ENCODE measurements around the gene TRIM9. TPM values are rescaled to one million over a fixed set of nuclear protein-coding genes. Genes with fewer than 3 reads are reported as not detected.

Gene TRIM9
- total RNA-seq, 2 donors from 2014 or later: 0.44 to 1.3 TPM

DNA sequence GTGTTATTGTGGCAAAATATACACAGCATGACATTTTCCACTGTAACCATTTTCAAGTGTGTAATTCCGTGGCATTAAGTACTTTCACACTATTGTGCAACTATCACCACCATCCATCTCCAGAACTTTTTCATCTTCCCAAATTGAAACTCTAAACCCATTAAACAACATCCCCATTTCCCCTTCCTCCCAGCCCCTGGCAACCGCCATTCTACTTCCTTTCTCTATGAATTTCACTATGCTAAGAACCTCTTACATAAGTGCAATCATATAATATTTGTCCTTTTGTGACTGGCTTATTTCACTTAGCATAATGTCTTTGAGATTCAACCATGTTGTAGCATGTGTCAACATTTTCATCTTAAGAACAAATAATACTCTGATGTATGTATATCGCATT is 82.8 kb downstream of the TRIM9 start:
- no peak for DNase-seq (ENCODE audit: low spot score)
- H3K27ac ChIP-seq: no peak overlapping the region
- peaks cover 0 to 1% of the 10 kb centered on the region in 2 donors for H3K4me1 ChIP-seq
- no peak overlapping the region for H3K4me3 ChIP-seq
- H3K9me3 ChIP-seq: no peaks in the 10 kb centered on the region
- no peaks in the 10 kb centered on the region for H3K27me3 ChIP-seq
- no peaks in the 10 kb centered on the region for H3K36me3 ChIP-seq
- TF ChIP-seq, protein P1, sequence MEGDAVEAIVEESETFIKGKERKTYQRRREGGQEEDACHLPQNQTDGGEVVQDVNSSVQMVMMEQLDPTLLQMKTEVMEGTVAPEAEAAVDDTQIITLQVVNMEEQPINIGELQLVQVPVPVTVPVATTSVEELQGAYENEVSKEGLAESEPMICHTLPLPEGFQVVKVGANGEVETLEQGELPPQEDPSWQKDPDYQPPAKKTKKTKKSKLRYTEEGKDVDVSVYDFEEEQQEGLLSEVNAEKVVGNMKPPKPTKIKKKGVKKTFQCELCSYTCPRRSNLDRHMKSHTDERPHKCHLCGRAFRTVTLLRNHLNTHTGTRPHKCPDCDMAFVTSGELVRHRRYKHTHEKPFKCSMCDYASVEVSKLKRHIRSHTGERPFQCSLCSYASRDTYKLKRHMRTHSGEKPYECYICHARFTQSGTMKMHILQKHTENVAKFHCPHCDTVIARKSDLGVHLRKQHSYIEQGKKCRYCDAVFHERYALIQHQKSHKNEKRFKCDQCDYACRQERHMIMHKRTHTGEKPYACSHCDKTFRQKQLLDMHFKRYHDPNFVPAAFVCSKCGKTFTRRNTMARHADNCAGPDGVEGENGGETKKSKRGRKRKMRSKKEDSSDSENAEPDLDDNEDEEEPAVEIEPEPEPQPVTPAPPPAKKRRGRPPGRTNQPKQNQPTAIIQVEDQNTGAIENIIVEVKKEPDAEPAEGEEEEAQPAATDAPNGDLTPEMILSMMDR (IDR thresholded peaks at IDR 0.05): no peak

GRCh38 chr14:51008446-51008845 is 86.5 kb downstream of the TRIM9 start:
- H3K4me1 ChIP-seq: peaks cover 0 to 22% of the 10 kb centered on the region in 2 donors
- no peaks in the 10 kb centered on the region for H3K9me3 ChIP-seq
- no peaks in the 10 kb centered on the region for H3K36me3 ChIP-seq
- TF ChIP-seq, protein P1 (IDR thresholded peaks at IDR 0.05): no peak
- DNase-seq (ENCODE audit: low spot score): no peak
- H3K27me3 ChIP-seq: no peaks in the 10 kb centered on the region
- no peak overlapping the region for H3K27ac ChIP-seq
- no peak overlapping the region for H3K4me3 ChIP-seq

DNA sequence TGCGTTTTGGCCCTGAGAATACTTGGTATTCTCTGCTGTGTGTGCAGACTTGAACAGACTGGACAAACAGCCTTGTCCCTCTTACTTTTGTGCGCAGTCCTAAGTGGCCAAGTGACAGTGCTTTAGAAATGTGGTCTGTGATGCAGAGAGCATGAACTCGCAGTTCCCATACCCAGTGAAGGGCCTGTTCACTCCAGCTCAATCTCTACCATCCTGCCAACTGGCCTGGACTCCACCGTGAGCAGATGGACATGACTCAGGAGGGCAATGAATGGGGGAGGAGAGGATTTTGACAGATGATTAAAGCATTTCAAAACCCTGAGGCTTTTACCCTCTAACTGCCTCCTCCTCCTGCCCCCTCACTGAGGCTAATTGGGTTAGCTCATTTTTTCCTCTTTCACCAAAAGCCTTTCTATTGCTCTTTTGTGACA is 88.1 kb downstream of the TRIM9 start:
- H3K27ac ChIP-seq: peak overlapping the region; percentile 36 to 59
- H3K9me3 ChIP-seq: no peaks in the 10 kb centered on the region
- DNase-seq (ENCODE audit: low spot score): no peak
- TF ChIP-seq, protein P1 (IDR thresholded peaks at IDR 0.05): no peak
- H3K27me3 ChIP-seq: no peaks in the 10 kb centered on the region
- H3K4me1 ChIP-seq: peaks cover 0 to 22% of the 10 kb centered on the region in 2 donors
- H3K4me3 ChIP-seq: no peak overlapping the region
- H3K36me3 ChIP-seq: no peaks in the 10 kb centered on the region

GRCh38 chr14:51006324-51006723 is 88.6 kb downstream of the TRIM9 start:
- Histone ChIP-seq H3K9me3 (no peaks in the 10 kb centered on the region), H3K27ac (peak overlapping the region; percentile 36 to 59), H3K36me3 (no peaks in the 10 kb centered on the region), H3K27me3 (no peaks in the 10 kb centered on the region), H3K4me3 (no peak overlapping the region), H3K4me1 (peaks cover 0 to 22% of the 10 kb centered on the region in 2 donors)
- no peak for DNase-seq (ENCODE audit: low spot score)
- TF ChIP-seq, protein P1 (IDR thresholded peaks at IDR 0.05): no peak

DNA sequence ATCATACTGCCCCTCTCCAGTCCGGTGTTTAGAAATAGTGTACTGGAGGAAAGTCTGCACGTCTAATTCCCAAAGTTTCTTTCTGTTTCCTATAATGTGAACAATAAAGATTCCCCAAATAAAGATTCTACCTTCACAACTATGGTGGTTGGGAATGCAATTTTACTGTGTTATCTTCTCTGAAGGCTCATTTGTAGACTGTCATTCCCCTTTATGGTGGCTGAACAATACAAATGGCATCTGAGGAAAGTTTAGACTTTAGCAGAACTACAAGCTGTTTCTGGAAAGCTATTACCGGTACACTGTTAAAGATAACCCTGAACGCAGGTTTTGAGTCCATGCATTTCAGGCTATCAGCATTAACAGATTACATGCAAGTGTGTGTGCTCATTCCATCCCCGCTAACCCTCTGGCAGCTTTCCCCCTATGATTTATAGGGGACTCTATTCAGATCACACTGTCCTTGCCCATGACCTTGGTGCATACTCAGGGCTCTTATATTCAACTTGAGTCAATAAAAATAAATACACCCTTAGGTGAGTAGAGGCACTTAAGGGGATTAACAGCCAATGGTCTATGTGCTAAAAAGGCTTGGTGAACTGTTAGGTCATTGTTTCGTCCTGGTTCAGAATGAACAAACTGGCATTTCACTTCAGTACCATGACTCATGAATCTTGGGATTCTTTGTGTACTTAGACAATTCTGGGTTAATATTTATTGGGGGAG is 89.9 kb downstream of the TRIM9 start:
- TF ChIP-seq, protein P1 (IDR thresholded peaks at IDR 0.05): no peak
- DNase-seq (ENCODE audit: low spot score): no peak
- Histone ChIP-seq H3K4me3 (no peak overlapping the region), H3K4me1 (peaks cover 0 to 22% of the 10 kb centered on the region in 2 donors), H3K36me3 (no peaks in the 10 kb centered on the region), H3K27me3 (no peaks in the 10 kb centered on the region), H3K9me3 (no peaks in the 10 kb centered on the region), H3K27ac (peak overlapping the region in 1 of 2 donors; percentile 29)

All from right atrium auricular region (tissue), 2 donors.